Stimulated activated CD4-positive, alpha-beta T cell treated with anti-CD3 and anti-CD28 coated beads, TNF-alpha, amount 100 ng/mL, for 24 hours (primary cell): Measurements from ENCODE around the gene SIAE.

Experiments
- DNase-seq, 3 experiments: peaks; one replicate each; pipeline ENCODE4 v3.0.0-alpha.2; 2020; ENCODE audit warnings: low read depth in 3 of 3

The SIAE gene

DNA sequence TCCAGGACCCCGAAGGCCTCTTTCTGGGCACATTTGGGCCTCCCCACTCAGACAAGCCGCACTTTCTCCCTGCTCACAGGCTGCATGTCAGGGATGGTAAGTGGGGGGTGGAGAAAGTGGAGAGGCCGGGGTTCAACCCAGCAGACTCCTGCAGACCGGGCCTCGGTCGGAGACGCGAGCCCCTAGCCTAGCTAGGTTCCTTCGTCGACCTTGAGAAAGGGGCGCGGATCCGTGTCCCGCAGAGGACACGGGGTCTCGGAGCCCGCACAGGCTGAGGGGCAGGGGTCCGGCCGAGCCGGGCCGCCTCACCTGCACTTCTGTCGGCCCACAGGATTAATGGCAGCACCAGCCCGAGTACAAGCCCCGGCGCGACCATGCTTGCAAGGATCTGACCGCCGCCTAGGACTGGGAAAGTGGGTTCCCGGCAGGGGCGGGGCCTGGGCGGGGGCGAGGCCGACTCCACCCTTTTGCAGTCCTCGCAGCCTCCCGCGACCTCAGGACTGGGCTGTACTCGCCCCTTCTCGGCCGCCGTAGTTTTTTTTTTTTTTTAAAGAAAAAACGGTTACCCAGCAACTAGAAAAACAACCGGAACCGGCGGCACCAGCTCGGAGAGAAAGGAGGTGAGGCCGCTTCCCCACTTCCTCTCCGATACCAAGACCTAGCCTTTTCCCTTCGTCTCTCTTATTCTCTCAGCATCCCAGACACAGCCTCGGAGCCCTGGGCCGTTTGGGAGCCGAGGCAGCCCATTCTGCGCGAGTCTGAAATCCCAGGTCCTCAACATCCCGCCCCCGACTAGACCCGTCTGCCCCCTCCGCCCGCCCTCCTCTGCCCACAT lies at the start of gene SIAE, which contains the start of gene SPA17:
TSS of gene SIAE (minus strand) at position 407 of the 835 bp plus-strand sequence. CDS start at position 376, 31 bp downstream.
TSS of gene SPA17 (plus strand) at position 572 of the 835 bp plus-strand sequence. CDS start 1,361 bp downstream, outside the sequence.
- peak; percentile 69 to 92 (median 73) for DNase-seq

- DNase-seq = no peak
These were observed 48.6 kb upstream of the SIAE start for GRCh38 chr11:124722176-124722575.

GRCh38 chr11:124719534-124719933 lies 46.0 kb upstream of the SIAE start:
- DNase-seq = no peak

- DNase-seq = no peak
These were observed 45.3 kb upstream of the SIAE start for GRCh38 chr11:124718801-124719200.

- DNase-seq = no peak
These were observed 44.5 kb upstream of the SIAE start for GRCh38 chr11:124717786-124718651.

DNA sequence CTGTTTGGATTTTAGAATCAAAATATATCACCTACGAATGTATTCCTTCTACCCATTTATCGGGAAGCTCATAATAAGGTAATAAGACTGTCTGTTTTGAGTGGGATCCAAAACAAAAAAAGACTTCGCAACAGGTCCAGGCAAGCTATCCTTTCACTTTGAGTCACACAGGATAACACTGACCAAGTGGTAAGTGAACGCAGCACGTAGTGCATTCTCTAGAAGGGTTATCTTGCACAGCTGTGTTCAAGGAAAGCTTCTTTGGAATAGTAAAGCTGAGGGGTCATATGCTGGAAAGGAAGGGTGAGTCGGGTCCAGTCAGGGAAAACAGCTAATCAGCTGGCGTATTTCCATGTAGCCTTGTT lies 43.9 kb upstream of the SIAE start:
- DNase-seq = no peak

DNA sequence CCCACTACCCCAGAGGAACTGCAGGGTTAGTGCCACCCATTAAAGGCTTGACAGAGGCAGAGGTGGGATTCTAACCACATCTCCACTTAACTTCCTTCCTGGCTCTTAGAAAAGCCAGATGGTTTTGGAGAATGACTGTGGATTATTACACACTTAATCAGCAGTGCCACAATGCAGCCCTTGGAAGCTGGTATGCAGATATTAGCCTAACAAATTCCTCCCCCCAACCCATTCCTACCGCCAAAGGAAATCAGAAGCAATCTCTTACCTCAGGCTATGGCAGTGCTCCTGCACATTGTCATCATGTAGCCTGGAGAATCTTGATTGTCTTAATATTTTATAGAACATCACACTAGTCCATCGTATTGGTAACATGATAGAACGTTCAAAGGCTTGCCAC lies 43.1 kb upstream of the SIAE start:
- DNase-seq = no peak

DNA sequence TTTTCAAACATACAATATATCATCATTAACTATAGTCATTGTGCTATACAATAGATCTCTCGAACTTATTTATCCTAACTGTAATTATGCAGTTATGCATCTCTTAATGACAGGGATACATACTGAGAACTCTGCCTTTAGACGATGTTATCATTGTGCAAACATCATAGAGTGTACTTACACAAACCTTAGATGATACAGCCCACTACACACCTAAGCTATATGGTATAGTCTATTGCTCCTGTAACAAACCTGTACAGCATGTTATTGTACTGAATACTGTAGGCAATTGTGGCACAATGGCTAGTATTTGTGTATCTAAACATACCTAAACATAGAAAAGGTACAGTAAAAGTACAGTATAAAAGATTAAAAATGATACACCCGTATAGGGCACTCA lies 38.9 kb upstream of the SIAE start:
- DNase-seq = no peak

GRCh38 chr11:124707829-124708228 lies 34.3 kb upstream of the SIAE start:
- DNase-seq = no peak

- DNase-seq = no peak
These were observed 26.5 kb upstream of the SIAE start for GRCh38 chr11:124700028-124700427.

DNA sequence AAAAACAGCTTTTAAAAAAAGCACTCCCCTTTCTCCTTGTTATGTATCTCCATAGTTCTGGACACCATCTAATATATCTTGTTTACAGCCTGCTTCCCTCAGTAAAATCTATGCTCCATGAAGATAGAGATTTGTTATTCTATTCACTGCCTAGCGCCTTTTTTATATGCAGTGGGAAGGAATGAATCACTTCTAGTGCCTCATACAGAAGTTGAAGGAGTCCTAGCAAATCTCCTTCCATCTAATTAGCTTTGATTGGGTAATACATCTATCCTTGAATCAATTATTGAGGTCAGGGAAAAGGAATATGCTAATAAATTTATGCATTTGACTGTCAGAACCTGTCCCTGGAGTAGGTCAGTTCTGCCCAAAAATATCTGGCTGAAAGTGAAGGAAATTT lies 26.0 kb upstream of the SIAE start:
- DNase-seq = no peak

DNA sequence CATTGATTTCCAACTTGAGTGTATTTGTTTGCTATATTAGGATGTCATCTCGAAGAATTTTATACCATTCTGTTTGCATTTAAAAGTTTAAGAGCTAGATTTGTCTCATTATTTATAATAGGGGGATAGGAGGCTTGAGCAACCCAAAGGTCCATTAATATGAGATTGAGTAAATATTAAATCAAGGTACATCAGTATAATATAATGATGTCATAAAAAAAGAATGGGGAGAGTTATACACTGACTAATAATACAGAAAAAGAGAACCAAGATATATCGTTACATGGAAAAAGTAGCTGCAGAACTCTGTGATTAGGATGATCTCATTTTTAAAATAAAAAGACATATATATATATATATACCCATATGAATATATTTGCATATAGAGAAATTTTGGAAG lies 19.6 kb upstream of the SIAE start:
- DNase-seq = no peak

- DNase-seq = no peak
These were observed 8.9 kb upstream of the SIAE start for GRCh38 chr11:124682443-124682842.

DNA sequence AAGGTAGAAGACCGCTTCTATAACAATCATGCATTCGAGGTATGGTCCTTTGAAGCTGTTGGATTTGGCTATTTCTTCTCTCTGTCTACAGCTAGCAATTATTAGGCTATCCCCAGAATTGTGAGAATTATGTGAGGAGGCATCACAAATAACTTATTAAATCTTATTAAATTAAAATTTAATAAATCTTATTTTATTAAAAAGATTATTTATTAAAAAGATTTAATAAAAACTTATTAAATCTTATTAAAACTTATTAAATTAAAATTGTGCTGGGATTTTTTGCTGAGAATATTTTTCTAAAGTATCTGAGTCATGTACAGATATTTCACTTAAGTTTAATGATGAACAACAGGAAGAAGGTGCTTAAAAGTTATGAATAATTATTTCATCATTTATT lies 7.9 kb upstream of the SIAE start:
- no peak for DNase-seq

- DNase-seq = no peak
These were observed 4.9 kb upstream of the SIAE start for GRCh38 chr11:124678416-124678815.

GRCh38 chr11:124676386-124676785 lies 2.8 kb upstream of the SIAE start:
- no peak for DNase-seq

DNA sequence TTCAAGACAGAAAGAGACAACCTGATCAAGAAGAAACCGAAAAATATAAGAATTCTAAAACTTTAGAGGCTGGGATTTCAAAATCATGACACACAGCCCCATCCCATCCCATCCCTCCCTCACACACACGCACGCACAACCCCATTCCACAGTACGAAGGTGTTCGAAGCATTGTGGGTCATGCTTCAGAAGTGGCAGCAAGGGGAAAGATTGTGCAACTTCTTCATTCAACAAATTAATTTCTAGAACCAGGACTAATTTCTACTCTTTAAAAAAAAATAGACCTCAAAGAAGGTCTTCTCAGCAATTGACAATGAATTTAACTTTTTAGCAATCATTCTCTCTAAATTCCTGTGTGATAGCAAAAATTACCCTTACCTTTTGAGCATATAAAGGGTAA lies 1.0 kb upstream of the SIAE start:
- DNase-seq = no peak

DNA sequence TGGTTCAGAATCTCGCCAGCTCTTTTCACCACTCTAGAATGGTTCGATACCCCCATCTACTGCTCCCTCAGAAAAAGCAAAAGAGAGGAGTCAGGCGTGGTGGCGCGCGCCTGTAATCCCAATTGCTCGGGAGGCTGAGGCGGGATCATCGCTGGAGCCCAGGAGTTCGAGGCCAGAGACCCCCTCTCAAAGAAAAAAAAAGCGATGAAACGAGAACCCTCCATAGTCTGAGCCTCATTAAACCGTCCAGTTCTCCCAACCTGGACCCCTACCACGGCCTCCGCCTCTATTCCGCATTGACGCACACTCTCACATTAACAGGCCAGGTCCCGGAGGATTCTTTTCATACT lies 604 bp upstream of the SIAE start:
- DNase-seq = no peak

DNA sequence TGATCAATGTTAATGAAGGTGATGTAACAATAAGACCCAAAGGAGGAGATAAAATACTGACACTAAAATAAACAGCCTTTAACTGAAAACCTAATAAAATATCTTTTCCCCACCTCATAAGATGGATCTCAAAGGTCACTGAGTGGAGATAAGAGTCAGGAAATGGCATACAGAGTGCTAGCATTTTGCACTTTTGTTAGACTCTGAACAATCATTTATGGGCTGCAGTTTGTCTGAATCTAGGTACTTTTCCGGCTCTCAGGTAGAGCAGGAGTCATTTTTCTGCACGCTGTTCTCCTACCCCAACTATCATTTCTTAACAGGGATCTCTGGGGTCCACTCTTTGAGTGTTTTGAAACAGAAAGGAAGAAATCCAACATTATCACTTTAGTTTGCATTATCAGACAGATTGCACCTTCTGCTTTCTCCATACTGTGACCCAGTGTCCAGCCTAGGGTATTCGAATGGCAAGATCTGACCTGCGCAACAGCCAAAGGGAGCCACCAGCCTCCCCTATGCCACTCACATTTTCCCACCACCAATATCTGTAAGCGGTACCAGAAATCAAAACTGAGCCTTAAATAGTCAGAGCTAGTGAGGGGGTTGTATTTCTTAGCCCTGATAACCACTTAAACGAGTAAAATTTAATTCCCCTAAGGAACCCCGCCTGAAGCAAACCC lies 863 bp downstream of the SIAE start:
- DNase-seq = no peak

- DNase-seq = peak in 1 of 3 experiments; percentile 12
These were observed 2.8 kb downstream of the SIAE start for GRCh38 chr11:124670732-124671131.

- peak in 1 of 3 experiments; percentile 37 for DNase-seq
These were observed 4.3 kb downstream of the SIAE start for GRCh38 chr11:124669193-124669592.

DNA sequence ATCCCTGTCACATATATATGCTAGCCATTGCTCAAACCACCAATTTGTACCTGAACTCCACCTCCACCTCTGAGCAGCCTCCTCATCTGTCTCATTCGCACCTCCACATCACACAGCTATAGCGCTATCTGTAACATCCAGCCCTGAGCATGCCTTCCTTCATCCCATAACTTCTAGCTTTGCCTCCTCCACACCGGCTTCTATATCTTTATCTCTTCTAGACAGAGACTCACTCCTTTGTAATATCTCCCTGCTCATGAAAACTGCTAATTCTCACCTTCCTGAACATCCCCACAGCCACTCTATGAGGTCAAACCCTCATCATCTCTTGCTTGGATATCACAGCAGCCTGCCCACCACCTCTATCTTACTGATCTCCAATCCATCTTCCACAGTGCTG lies 5.9 kb downstream of the SIAE start:
- no peak for DNase-seq
